ENCODE data around the gene ARSH. TPM values are rescaled to one million over a fixed set of nuclear protein-coding genes. Genes with fewer than 3 reads are reported as not detected.

ARSH gene
- total and polyA plus RNA-seq, 9 of the 15 experiments (the other 6 are each of a cell fraction or from before 2014, with no cell fraction given), result not detected

DNA sequence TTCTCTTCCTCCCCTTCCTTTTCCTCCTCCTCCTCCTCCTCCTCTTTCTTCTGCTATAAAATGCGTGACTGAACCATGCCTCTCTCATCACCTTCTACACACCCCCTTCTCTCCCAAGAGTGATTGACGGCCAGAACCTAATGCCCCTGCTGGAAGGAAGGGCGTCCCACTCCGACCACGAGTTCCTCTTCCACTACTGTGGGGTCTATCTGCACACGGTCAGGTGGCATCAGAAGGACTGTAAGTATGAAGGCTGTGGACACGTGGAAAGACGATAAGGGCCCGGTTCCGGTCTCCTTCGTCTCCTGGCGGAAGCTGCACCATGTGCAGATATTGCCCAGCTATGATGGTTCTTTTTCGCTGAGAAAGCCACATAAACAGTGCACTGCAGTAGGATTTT lies 22.8 kb downstream of the ARSH start:
- in situ Hi-C loops (cut with MboI) (no loop called here), intact Hi-C loops (cut with micrococcal nuclease) (no loop called here)
- POLR2A ChIA-PET, result no interaction called here
- no peaks in the 10 kb centered on the region; a peak in 1 of 5 replicates for H3K4me1 ChIP-seq (replicated peaks in 1 of 2; ENCODE audit: control insufficient read depth in 2 of 2, insufficient read depth in 2 of 2, low read length in 2 of 2)
- TF ChIP-seq, protein P1, sequence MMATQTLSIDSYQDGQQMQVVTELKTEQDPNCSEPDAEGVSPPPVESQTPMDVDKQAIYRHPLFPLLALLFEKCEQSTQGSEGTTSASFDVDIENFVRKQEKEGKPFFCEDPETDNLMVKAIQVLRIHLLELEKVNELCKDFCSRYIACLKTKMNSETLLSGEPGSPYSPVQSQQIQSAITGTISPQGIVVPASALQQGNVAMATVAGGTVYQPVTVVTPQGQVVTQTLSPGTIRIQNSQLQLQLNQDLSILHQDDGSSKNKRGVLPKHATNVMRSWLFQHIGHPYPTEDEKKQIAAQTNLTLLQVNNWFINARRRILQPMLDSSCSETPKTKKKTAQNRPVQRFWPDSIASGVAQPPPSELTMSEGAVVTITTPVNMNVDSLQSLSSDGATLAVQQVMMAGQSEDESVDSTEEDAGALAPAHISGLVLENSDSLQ (IDR thresholded peaks at IDR 0.05), result peak; percentile 78
- TF ChIP-seq NCOA1 (IDR thresholded peaks at IDR 0.05; ENCODE audit: low read depth), result no peak
- TF ChIP-seq L3MBTL2 (IDR thresholded peaks at IDR 0.05), result peak; percentile 24; the same call in 1 of the 2 replicates
- peak; percentile 10 for TF ChIP-seq MEIS2 (IDR thresholded peaks at IDR 0.05; ENCODE audit: partially characterized antibody)
- TF ChIP-seq, protein P2, sequence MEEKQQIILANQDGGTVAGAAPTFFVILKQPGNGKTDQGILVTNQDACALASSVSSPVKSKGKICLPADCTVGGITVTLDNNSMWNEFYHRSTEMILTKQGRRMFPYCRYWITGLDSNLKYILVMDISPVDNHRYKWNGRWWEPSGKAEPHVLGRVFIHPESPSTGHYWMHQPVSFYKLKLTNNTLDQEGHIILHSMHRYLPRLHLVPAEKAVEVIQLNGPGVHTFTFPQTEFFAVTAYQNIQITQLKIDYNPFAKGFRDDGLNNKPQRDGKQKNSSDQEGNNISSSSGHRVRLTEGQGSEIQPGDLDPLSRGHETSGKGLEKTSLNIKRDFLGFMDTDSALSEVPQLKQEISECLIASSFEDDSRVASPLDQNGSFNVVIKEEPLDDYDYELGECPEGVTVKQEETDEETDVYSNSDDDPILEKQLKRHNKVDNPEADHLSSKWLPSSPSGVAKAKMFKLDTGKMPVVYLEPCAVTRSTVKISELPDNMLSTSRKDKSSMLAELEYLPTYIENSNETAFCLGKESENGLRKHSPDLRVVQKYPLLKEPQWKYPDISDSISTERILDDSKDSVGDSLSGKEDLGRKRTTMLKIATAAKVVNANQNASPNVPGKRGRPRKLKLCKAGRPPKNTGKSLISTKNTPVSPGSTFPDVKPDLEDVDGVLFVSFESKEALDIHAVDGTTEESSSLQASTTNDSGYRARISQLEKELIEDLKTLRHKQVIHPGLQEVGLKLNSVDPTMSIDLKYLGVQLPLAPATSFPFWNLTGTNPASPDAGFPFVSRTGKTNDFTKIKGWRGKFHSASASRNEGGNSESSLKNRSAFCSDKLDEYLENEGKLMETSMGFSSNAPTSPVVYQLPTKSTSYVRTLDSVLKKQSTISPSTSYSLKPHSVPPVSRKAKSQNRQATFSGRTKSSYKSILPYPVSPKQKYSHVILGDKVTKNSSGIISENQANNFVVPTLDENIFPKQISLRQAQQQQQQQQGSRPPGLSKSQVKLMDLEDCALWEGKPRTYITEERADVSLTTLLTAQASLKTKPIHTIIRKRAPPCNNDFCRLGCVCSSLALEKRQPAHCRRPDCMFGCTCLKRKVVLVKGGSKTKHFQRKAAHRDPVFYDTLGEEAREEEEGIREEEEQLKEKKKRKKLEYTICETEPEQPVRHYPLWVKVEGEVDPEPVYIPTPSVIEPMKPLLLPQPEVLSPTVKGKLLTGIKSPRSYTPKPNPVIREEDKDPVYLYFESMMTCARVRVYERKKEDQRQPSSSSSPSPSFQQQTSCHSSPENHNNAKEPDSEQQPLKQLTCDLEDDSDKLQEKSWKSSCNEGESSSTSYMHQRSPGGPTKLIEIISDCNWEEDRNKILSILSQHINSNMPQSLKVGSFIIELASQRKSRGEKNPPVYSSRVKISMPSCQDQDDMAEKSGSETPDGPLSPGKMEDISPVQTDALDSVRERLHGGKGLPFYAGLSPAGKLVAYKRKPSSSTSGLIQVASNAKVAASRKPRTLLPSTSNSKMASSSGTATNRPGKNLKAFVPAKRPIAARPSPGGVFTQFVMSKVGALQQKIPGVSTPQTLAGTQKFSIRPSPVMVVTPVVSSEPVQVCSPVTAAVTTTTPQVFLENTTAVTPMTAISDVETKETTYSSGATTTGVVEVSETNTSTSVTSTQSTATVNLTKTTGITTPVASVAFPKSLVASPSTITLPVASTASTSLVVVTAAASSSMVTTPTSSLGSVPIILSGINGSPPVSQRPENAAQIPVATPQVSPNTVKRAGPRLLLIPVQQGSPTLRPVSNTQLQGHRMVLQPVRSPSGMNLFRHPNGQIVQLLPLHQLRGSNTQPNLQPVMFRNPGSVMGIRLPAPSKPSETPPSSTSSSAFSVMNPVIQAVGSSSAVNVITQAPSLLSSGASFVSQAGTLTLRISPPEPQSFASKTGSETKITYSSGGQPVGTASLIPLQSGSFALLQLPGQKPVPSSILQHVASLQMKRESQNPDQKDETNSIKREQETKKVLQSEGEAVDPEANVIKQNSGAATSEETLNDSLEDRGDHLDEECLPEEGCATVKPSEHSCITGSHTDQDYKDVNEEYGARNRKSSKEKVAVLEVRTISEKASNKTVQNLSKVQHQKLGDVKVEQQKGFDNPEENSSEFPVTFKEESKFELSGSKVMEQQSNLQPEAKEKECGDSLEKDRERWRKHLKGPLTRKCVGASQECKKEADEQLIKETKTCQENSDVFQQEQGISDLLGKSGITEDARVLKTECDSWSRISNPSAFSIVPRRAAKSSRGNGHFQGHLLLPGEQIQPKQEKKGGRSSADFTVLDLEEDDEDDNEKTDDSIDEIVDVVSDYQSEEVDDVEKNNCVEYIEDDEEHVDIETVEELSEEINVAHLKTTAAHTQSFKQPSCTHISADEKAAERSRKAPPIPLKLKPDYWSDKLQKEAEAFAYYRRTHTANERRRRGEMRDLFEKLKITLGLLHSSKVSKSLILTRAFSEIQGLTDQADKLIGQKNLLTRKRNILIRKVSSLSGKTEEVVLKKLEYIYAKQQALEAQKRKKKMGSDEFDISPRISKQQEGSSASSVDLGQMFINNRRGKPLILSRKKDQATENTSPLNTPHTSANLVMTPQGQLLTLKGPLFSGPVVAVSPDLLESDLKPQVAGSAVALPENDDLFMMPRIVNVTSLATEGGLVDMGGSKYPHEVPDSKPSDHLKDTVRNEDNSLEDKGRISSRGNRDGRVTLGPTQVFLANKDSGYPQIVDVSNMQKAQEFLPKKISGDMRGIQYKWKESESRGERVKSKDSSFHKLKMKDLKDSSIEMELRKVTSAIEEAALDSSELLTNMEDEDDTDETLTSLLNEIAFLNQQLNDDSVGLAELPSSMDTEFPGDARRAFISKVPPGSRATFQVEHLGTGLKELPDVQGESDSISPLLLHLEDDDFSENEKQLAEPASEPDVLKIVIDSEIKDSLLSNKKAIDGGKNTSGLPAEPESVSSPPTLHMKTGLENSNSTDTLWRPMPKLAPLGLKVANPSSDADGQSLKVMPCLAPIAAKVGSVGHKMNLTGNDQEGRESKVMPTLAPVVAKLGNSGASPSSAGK (IDR thresholded peaks at IDR 0.05), result peak; percentile 44; the same call in 1 of the 2 replicates
- no peaks in the 10 kb centered on the region for H3K9me1 ChIP-seq (ENCODE audit: control insufficient read depth, insufficient read depth, low read length)
- no TSS peak for BruUV-seq (replicated peaks)
- H3K4me2 ChIP-seq (ENCODE audit: insufficient read depth, low read length), result no peak overlapping the region
- DNase-seq (ENCODE audit: extremely low read depth in 1 of 4, low spot score in 3 of 4) (no peak), ATAC-seq (no peak), FAIRE-seq (no peak)
- 6% methylated on average over 11 of the region's 13 CpGs for WGBS (ENCODE audit: insufficient coverage, low coverage, missing lambda C conversion rate)
- CTCF ChIA-PET (ENCODE audit: low intra/inter-chr PET ratio), result no interaction called here
- H4K20me1 ChIP-seq (replicated peaks; ENCODE audit: control insufficient read depth, insufficient read depth, low read length), result no peaks in the 10 kb centered on the region
- H2AFZ ChIP-seq (ENCODE audit: low read depth, low read length), result no peak overlapping the region
- H3K27ac ChIP-seq (ENCODE audit: extremely low read depth, low read depth, low read length), result no peak overlapping the region; the same call in 2 of the 3 replicates
- peaks cover 0 to 7% of the 10 kb centered on the region in 2 experiments; a peak in 3 of 5 replicates for H3K27me3 ChIP-seq (ENCODE audit: control insufficient read depth in 2 of 2, insufficient read depth in 2 of 2, low read length in 2 of 2)
- H3K79me2 ChIP-seq (ENCODE audit: control insufficient read depth, insufficient read depth, low read length), result no peaks in the 10 kb centered on the region
- H3K36me3 ChIP-seq (ENCODE audit: control insufficient read depth, insufficient read depth, low read length), result no peaks in the 10 kb centered on the region
- H3K9ac ChIP-seq (ENCODE audit: insufficient read depth in 1 of 2, low read depth in 2 of 2, low read length in 2 of 2), result no peak overlapping the region
- H3K4me3 ChIP-seq, result no peak overlapping the region
- H3K9me3 ChIP-seq (replicated peaks; ENCODE audit: control insufficient read depth, insufficient read depth, low read depth, low read length), result no peaks in the 10 kb centered on the region

All from K562 (cell line).